ENCODE data around the gene TEAD1.

DNA sequence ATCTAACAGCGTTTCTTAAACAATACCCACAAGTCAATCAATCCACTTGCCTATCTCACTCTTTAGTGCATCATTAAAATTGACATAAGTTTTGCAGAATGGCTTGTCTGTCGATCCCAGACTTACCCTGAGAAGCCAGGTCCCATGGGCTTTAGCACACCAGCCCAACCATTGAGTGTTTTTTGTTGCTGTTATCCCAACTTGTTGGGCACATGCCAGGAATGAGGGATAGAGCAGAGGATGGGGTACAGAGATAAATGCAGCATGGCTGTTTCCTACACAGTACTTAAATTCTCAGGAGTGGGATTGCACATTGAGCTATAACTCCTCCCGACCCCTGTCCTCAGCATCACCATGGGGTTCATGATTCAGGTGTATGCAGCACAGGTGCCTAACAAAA is 270.7 kb downstream of the TEAD1 start:
- no peak for TF ChIP-seq POLR2A (IDR thresholded peaks at IDR 0.05)
- TF ChIP-seq, protein P1, sequence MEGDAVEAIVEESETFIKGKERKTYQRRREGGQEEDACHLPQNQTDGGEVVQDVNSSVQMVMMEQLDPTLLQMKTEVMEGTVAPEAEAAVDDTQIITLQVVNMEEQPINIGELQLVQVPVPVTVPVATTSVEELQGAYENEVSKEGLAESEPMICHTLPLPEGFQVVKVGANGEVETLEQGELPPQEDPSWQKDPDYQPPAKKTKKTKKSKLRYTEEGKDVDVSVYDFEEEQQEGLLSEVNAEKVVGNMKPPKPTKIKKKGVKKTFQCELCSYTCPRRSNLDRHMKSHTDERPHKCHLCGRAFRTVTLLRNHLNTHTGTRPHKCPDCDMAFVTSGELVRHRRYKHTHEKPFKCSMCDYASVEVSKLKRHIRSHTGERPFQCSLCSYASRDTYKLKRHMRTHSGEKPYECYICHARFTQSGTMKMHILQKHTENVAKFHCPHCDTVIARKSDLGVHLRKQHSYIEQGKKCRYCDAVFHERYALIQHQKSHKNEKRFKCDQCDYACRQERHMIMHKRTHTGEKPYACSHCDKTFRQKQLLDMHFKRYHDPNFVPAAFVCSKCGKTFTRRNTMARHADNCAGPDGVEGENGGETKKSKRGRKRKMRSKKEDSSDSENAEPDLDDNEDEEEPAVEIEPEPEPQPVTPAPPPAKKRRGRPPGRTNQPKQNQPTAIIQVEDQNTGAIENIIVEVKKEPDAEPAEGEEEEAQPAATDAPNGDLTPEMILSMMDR (IDR thresholded peaks at IDR 0.05), result no peak
